Testis (tissue), 3 donors: ENCODE data around the gene SPDYE4. TPM values are rescaled to one million over a fixed set of nuclear protein-coding genes. Genes with fewer than 3 reads are reported as not detected.

ENCODE experiments used
- DNase-seq: peaks from one replicate; pipeline ENCODE4 v3.0.0-alpha.2; 2019
- H3K27ac ChIP-seq, 2 donors: fragments of 200-600 bp; sonication (generic); one replicate each; pipeline ENCODE4 v1.5.1; 2019
- H3K27me3 ChIP-seq: fragments of 200-600 bp; sonication (generic); one replicate; pipeline ENCODE4 v1.5.1; 2019
- H3K36me3 ChIP-seq: fragments of 200-600 bp; sonication (generic); one replicate; pipeline ENCODE4 v1.5.1; 2017; ENCODE audit warnings: low read depth; ENCODE audit errors: missing control alignments
- H3K4me1 ChIP-seq: fragments of 200-600 bp; sonication (generic); one replicate; pipeline ENCODE4 v1.5.1; 2019
- H3K4me3 ChIP-seq, 2 donors: fragments of 200-600 bp; sonication (generic); one replicate each; pipeline ENCODE4 v1.5.1; 2017 to 2019
- H3K9me3 ChIP-seq: fragments of 200-600 bp; sonication (generic); one replicate; pipeline ENCODE4 v1.5.1; 2017
- POLR2A ChIP-seq: fragments of 450-650 bp; IDR thresholded peaks from one replicate; pipeline ENCODE4 v1.6.1; 2017; ENCODE audit warnings: antibody characterized with exemption, mild to moderate bottlenecking, moderate library complexity
- WGBS, 2 donors: methylation state at CpG; one replicate each; pipeline ENCODE4 v1.1.5; 2018; 5-methylcytosine and 5-hydroxymethylcytosine counted together
- intact Hi-C: fragments of 100-400 bp; cut with DNase I; formaldehyde crosslinking; loops from one replicate; pipeline ENCODE4 v1.15.1; 2023; ENCODE audit warnings: low total_unique reads
- polyA plus RNA-seq: library from polyadenylated mRNA; stranded (reverse); fragments of 350-450 nt; fragmentation: Illumina TruSeq; extraction: RNeasy Lipid Tissue Mini Kit (QIAGEN cat#74804); gene quantifications from one replicate; pipeline ENCODE4 v1.2.3, GENCODE V29; 2014; ENCODE audit warnings: low read depth, low replicate concordance; ENCODE audit not compliant: insufficient read depth
- total RNA-seq, 2 donors: library from RNA; depleted of rRNA; stranded (reverse); fragments of >200 nt; gene quantifications; one replicate each; pipeline ENCODE4 v1.2.3, GENCODE V29; 2016
- TF ChIP-seq, protein P1 (sequence below), 3 experiments: fragments of 450-650 bp in 2 of 3; fragments of 200-600 bp in 1 of 3; sonication (generic) in 1 of 3; IDR thresholded peaks; one replicate each; pipeline ENCODE4 v1.5.1; 2016 to 2019; ENCODE audit warnings: antibody characterized with exemption in 3 of 3, mild to moderate bottlenecking in 2 of 3, moderate library complexity in 1 of 3

SPDYE4 gene
- total and polyA plus RNA-seq, 3 donors from 2014 or later: 3.3 to 19.6 (median 17.6) TPM

DNA sequence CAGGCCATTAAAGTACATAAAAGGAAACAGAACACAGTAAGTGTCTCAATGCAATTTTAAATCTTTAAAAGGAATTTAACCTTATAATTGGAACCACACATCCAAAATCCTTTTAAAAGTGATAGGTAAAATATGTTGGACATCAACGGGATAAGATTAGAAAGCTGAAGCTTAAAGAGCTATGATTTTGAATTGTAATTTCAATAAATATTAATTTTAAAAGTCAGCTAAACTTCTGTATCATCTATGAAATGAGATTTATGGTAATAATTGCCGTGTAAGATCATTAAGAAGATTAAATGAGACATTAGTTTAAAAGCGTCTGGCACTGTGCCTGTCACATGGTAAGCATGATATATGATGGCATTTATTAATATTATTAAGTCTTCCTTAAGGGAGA, 45.0 kb downstream of the SPDYE4 start:
- no peaks in the 10 kb centered on the region for H3K9me3 ChIP-seq
- H3K27ac ChIP-seq: no peak overlapping the region
- TF ChIP-seq, protein P1, sequence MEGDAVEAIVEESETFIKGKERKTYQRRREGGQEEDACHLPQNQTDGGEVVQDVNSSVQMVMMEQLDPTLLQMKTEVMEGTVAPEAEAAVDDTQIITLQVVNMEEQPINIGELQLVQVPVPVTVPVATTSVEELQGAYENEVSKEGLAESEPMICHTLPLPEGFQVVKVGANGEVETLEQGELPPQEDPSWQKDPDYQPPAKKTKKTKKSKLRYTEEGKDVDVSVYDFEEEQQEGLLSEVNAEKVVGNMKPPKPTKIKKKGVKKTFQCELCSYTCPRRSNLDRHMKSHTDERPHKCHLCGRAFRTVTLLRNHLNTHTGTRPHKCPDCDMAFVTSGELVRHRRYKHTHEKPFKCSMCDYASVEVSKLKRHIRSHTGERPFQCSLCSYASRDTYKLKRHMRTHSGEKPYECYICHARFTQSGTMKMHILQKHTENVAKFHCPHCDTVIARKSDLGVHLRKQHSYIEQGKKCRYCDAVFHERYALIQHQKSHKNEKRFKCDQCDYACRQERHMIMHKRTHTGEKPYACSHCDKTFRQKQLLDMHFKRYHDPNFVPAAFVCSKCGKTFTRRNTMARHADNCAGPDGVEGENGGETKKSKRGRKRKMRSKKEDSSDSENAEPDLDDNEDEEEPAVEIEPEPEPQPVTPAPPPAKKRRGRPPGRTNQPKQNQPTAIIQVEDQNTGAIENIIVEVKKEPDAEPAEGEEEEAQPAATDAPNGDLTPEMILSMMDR (IDR thresholded peaks at IDR 0.05): no peak
- TF ChIP-seq POLR2A: no peak
- H3K4me3 ChIP-seq: no peak overlapping the region
- no peak for DNase-seq
- no peaks in the 10 kb centered on the region for H3K36me3 ChIP-seq
- WGBS, 2 donors: 61 to 72% methylated on average over 3 of the region's 3 CpGs
- no peaks in the 10 kb centered on the region for H3K27me3 ChIP-seq
- no peaks in the 10 kb centered on the region for H3K4me1 ChIP-seq
- intact Hi-C loops: no loop called here

DNA sequence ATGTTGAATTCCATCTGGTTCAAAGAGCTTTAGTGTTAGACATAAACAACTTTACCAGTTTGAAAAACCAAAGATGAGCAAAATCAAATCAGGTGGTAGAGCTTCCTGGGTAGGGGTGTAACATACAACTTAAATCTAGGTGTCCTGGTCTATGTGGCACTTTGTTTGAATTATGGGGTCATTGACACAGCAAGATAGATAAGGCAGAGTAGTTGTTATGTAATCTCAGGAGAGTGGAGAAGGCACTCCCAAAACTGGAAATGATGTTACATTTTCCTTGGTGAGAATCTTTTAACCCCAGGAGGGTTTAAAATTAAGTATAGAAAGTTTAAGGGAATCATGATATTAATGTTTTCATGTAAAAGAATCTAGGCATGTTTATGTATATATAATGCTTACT, 45.6 kb downstream of the SPDYE4 start:
- H3K27ac ChIP-seq: no peak overlapping the region

GRCh38 chr17:8711291-8711690, 47.1 kb downstream of the SPDYE4 start:
- WGBS, 2 donors: 94 to 95% methylated on average over 5 of the region's 5 CpGs
- H3K27ac ChIP-seq: no peak overlapping the region
- no peaks in the 10 kb centered on the region for H3K9me3 ChIP-seq
- H3K4me1 ChIP-seq: no peaks in the 10 kb centered on the region
- no peak overlapping the region for H3K4me3 ChIP-seq
- DNase-seq: no peak
- no peaks in the 10 kb centered on the region for H3K27me3 ChIP-seq
- H3K36me3 ChIP-seq: no peaks in the 10 kb centered on the region
- intact Hi-C loops: no loop called here
- no peak for TF ChIP-seq POLR2A
- TF ChIP-seq, protein P1 (IDR thresholded peaks at IDR 0.05): no peak

More for the DNA sequence above, 45.6 kb downstream of the SPDYE4 start:
- Histone ChIP-seq H3K9me3 (no peaks in the 10 kb centered on the region), H3K27me3 (no peaks in the 10 kb centered on the region), H3K36me3 (no peaks in the 10 kb centered on the region), H3K4me3 (no peak overlapping the region), H3K4me1 (no peaks in the 10 kb centered on the region)
- DNase-seq: no peak
- intact Hi-C loops: no loop called here
- TF ChIP-seq, protein P1 (IDR thresholded peaks at IDR 0.05): no peak
- TF ChIP-seq POLR2A: no peak

- H3K4me3 ChIP-seq: no peak overlapping the region
- no peaks in the 10 kb centered on the region for H3K9me3 ChIP-seq
- WGBS, 2 donors: 83 to 84% methylated on average over 5 of the region's 5 CpGs
- no peak overlapping the region for H3K27ac ChIP-seq
- DNase-seq: no peak
- TF ChIP-seq, protein P1 (IDR thresholded peaks at IDR 0.05): no peak
- TF ChIP-seq POLR2A: no peak
- no peaks in the 10 kb centered on the region for H3K27me3 ChIP-seq
- H3K4me1 ChIP-seq: no peaks in the 10 kb centered on the region
- no peaks in the 10 kb centered on the region for H3K36me3 ChIP-seq
- intact Hi-C loops: no loop called here
Measured at GRCh38 chr17:8710813-8711212, 47.5 kb downstream of the SPDYE4 start.

GRCh38 chr17:8709006-8709405, 49.3 kb downstream of the SPDYE4 start:
- 62 to 86% methylated on average over 1 of the region's 1 CpG for WGBS, 2 donors
- Histone ChIP-seq H3K9me3 (no peaks in the 10 kb centered on the region), H3K27ac (no peak overlapping the region), H3K27me3 (no peaks in the 10 kb centered on the region), H3K4me1 (no peaks in the 10 kb centered on the region), H3K36me3 (no peaks in the 10 kb centered on the region), H3K4me3 (no peak overlapping the region)
- intact Hi-C loops: no loop called here
- no peak for TF ChIP-seq POLR2A
- TF ChIP-seq, protein P1 (IDR thresholded peaks at IDR 0.05): no peak
- DNase-seq: no peak
